ENCODE results near the gene MDM4. TPM values are rescaled to one million over a fixed set of nuclear protein-coding genes. Genes with fewer than 3 reads are reported as not detected.
"Not testable (repeated sequence)": the region's sequence is repeated elsewhere in the genome, so short reads cannot be mapped to it uniquely, and the experiment has no call there.

The MDM4 gene
- total RNA-seq, 2 experiments from 2014 or later, result 89.1 to 94.6 TPM

DNA sequence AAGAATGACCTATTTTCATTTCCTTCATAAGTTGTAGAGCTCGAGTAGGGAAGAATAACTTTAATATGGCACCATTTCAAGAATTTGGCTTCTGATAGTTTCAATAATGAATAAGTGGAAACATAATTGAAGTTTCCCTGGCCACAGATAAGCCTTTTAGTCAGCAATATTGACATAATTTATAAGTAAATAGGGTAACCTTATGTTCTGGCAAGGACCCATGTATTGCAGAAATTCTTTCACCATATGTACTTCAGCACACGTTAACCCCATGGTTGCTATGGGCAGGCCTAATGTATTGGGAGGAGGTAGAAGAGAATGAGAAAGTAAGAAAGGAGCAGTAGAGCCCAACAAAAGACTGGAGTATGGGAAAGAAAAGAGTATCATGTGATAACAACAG, 25.4 kb downstream of the MDM4 start:
- H3K4me1 Mint-ChIP-seq, result peaks cover 52% of the 10 kb centered on the region
- DNase-seq (no peak), ATAC-seq (no peak)
- no peaks in the 10 kb centered on the region for H3K9me3 Mint-ChIP-seq (ENCODE audit: low read depth)
- POLR2A ChIA-PET, result interaction anchor here (0.7 kb wide), 1 partner anchor 160 kb away, joined by 3 read pairs; no protein-coding TSS in a partner anchor
- intact Hi-C loops (cut with DNase I, micrococcal nuclease), result no loop called here
- peaks cover 68% of the 10 kb centered on the region for H3K36me3 Mint-ChIP-seq (ENCODE audit: low read depth)
- H3K27me3 Mint-ChIP-seq, result no peaks in the 10 kb centered on the region
- H3K4me3 Mint-ChIP-seq, result no peak overlapping the region
- CTCF ChIA-PET, result interaction anchor here (0.7 to 1.8 kb wide), 8 partner anchors 8 to 1827 kb away, joined by 3 to 7 read pairs (median 3); no protein-coding TSS in a partner anchor
- no peak overlapping the region for H3K27ac Mint-ChIP-seq

DNA sequence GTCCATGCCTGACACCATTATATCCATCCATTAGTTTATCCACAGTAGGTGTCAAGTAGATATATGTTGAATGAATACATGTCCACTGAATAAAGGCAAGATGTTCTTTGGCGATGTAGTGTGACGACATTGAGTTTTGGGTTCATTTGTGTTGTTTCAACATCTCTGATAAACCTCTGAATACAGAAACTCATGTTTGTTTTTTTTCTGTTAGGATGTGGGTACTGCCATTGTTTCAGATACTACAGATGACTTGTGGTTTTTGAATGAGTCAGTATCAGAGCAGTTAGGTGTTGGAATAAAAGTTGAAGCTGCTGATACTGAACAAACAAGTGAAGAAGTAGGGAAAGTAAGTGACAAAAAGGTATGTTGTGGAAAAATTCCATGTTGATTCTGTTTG, 28.1 kb downstream of the MDM4 start:
- intact Hi-C loops (cut with DNase I, micrococcal nuclease), result loop anchor here (2.0 kb wide), 3 partner anchors 20 to 28 kb away; partner anchors contain the start of gene MDM4 (in 1 of the 2)
- Mint-ChIP-seq H3K27me3 (no peaks in the 10 kb centered on the region), H3K4me3 (peak overlapping the region; percentile 37), H3K9me3 (ENCODE audit: low read depth) (no peaks in the 10 kb centered on the region), H3K27ac (peak overlapping the region; percentile 69), H3K4me1 (peaks cover 56% of the 10 kb centered on the region), H3K36me3 (ENCODE audit: low read depth) (peaks cover 80% of the 10 kb centered on the region)
- ChIA-PET POLR2A (interaction anchor here (0.7 to 0.9 kb wide), 2 partner anchors 19 to 28 kb away, joined by 3 to 5 read pairs; partner anchors contain the start of gene MDM4), CTCF (interaction anchor here (0.8 to 2.1 kb wide), 9 partner anchors 11 to 263 kb away, joined by 3 to 13 read pairs (median 4); partner anchors contain the start of gene MDM4)
- DNase-seq, result no peak
- ATAC-seq, result peak; percentile 88

- ChIA-PET CTCF (interaction anchor here (0.7 to 2.1 kb wide), 13 partner anchors 10 to 262 kb away, joined by 3 to 13 read pairs (median 4); partner anchors contain the start of gene MDM4), POLR2A (interaction anchor here (0.9 kb wide), 1 partner anchor 29 kb away, joined by 3 read pairs; the partner anchor contains the start of gene MDM4)
- Mint-ChIP-seq H3K4me3 (peak overlapping the region; percentile 8), H3K36me3 (ENCODE audit: low read depth) (peaks cover 84% of the 10 kb centered on the region), H3K27ac (peak overlapping the region; percentile 80), H3K9me3 (ENCODE audit: low read depth) (no peaks in the 10 kb centered on the region), H3K4me1 (peaks cover 56% of the 10 kb centered on the region), H3K27me3 (no peaks in the 10 kb centered on the region)
- ATAC-seq (peak; percentile 42), DNase-seq (no peak)
- intact Hi-C loops (cut with DNase I, micrococcal nuclease), result loop anchor here (2.0 kb wide), 3 partner anchors 20 to 28 kb away; partner anchors contain the start of gene MDM4 (in 1 of the 2)
Measured at GRCh38 chr1:204545202-204545601, 29.0 kb downstream of the MDM4 start.

DNA sequence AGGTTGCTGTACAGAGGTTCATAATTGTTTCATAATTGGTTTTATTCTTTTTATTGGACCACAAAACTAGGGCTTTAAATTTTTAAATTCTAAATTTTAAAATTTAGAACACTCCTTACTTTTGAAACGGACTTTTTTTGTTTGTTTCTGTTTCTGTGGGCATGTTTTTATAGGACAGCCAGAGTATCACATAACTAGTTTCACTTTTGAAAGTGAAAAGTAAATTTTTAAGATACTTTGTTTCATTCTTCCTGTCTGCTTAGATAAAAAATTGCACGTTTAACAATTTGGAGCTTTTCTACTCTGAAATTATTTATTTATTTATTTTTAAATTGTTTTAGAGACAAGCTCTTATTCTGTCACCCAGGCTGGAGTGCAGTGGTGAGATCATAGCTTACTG, 29.7 kb downstream of the MDM4 start:
- peaks cover 86% of the 10 kb centered on the region for H3K36me3 Mint-ChIP-seq (ENCODE audit: low read depth)
- ATAC-seq (no peak), DNase-seq (no peak)
- H3K4me1 Mint-ChIP-seq, result peaks cover 56% of the 10 kb centered on the region
- intact Hi-C loops (cut with DNase I, micrococcal nuclease), result loop anchor here (2.0 kb wide), 3 partner anchors 21 to 29 kb away; partner anchors contain the start of gene MDM4 (in 1 of the 2)
- H3K27me3 Mint-ChIP-seq, result no peaks in the 10 kb centered on the region
- ChIA-PET CTCF (interaction anchor here (0.6 to 2.1 kb wide), 10 partner anchors 11 to 261 kb away, joined by 3 to 10 read pairs (median 4); partner anchors contain the start of gene MDM4), POLR2A (no interaction called here)
- H3K4me3 Mint-ChIP-seq, result no peak overlapping the region
- H3K9me3 Mint-ChIP-seq (ENCODE audit: low read depth), result no peaks in the 10 kb centered on the region
- H3K27ac Mint-ChIP-seq, result peak overlapping the region; percentile 80

DNA sequence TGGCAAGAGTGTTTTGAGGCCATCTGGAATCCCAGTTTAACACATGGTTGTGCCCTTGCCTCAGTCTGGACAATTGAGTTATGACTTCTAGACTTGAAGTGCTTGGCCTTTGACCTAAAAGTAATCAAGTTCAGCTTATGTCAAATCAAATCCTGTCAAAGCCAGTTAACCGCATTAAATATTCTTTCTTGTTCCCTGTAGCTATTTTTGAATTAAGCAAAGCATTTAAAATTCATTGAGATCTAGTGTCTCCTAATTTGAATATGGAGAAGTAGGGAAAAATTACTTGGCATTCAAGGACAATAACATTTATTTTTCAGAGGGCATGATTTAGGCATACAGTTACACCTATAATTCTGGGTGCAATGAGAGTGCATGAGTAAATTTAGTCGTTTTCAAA, 32.1 kb downstream of the MDM4 start:
- Mint-ChIP-seq H3K36me3 (ENCODE audit: low read depth) (peaks cover 79% of the 10 kb centered on the region), H3K4me1 (peaks cover 34% of the 10 kb centered on the region), H3K9me3 (ENCODE audit: low read depth) (no peaks in the 10 kb centered on the region), H3K27ac (no peak overlapping the region), H3K27me3 (no peaks in the 10 kb centered on the region), H3K4me3 (no peak overlapping the region)
- ChIA-PET POLR2A (no interaction called here), CTCF (interaction anchor here (0.8 to 1.9 kb wide), 2 partner anchors 10 to 259 kb away, joined by 4 read pairs; no protein-coding TSS in a partner anchor)
- DNase-seq, result no peak
- ATAC-seq, result no peak
- intact Hi-C loops (cut with DNase I, micrococcal nuclease), result no loop called here

DNA sequence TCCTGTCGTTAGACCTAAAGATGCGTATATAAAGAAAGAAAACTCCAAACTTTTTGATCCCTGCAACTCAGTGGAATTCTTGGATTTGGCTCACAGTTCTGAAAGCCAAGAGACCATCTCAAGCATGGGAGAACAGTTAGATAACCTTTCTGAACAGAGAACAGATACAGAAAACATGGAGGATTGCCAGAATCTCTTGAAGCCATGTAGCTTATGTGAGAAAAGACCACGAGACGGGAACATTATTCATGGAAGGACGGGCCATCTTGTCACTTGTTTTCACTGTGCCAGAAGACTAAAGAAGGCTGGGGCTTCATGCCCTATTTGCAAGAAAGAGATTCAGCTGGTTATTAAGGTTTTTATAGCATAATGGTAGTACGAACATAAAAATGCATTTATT, 33.1 kb downstream of the MDM4 start:
- DNase-seq, result no peak
- intact Hi-C loops (cut with DNase I, micrococcal nuclease), result no loop called here
- Mint-ChIP-seq H3K4me3 (no peak overlapping the region), H3K27ac (no peak overlapping the region), H3K4me1 (peaks cover 29% of the 10 kb centered on the region), H3K9me3 (ENCODE audit: low read depth) (no peaks in the 10 kb centered on the region), H3K27me3 (no peaks in the 10 kb centered on the region), H3K36me3 (ENCODE audit: low read depth) (peaks cover 74% of the 10 kb centered on the region)
- no peak for ATAC-seq
- POLR2A ChIA-PET, result no interaction called here
- CTCF ChIA-PET, result interaction anchor here (0.8 to 1.1 kb wide), 2 partner anchors 8 to 16 kb away, joined by 3 to 4 read pairs; no protein-coding TSS in a partner anchor

DNA sequence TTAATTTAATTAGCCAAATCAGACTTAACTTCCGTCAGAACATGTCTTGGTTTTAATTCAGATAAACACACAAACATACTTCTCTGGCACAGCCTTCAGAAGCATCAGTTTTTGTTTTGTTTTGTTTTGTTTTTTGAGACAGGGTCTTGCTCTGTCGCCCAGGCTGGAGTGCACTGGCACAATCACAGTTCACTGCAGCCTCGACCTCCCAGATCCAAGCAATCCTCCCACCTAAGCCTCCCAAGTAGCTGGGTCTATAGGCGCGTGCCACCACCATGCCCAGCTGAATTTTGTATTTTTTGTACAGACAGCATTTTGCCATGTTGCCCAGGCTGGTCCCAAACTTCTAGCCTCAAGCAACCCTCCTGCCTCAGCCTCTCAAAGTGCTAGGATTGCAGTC, 34.7 kb downstream of the MDM4 start:
- no peak overlapping the region for H3K27ac Mint-ChIP-seq
- ChIA-PET CTCF (interaction anchor here (0.6 to 5.0 kb wide), 7 partner anchors 13 to 1598 kb away, joined by 3 to 23 read pairs (median 4); no protein-coding TSS in a partner anchor), POLR2A (no interaction called here)
- H3K36me3 Mint-ChIP-seq (ENCODE audit: low read depth), result peaks cover 61% of the 10 kb centered on the region
- no peak overlapping the region for H3K4me3 Mint-ChIP-seq
- no peaks in the 10 kb centered on the region for H3K9me3 Mint-ChIP-seq (ENCODE audit: low read depth)
- intact Hi-C loops (cut with DNase I, micrococcal nuclease), result no loop called here
- ATAC-seq, result no peak
- DNase-seq, result no peak
- H3K4me1 Mint-ChIP-seq, result peaks cover 26% of the 10 kb centered on the region
- no peaks in the 10 kb centered on the region for H3K27me3 Mint-ChIP-seq

DNA sequence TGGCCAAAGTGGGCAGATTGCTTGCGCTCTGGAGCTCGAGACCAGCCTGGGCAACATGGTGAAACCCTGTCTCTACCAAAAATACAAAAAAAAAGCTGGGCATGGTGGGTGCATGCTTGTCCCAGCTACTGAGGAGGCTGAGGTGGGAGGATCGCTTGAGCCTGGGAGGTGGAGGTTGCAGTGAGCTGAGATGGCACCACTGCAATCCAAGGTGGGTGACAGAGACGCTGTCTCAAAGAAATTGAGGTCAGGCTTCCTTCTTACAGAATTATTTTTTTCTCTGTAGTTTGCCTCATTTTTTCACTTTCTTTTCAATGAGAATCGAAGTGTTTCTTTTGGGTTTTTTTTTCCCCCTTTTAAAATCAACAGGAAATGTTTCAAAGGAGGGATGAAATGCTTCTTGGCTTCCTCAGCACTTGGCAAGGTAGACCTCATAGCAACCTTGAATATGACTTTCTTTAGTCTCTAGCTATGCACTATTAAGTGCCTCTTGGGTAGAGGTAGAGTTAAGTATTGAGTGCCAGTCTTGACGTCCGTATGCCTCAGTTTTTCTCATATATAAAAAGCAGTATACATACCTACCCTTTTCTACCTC, 40.3 kb downstream of the MDM4 start:
- no peaks in the 10 kb centered on the region for H3K27me3 Mint-ChIP-seq
- no peaks in the 10 kb centered on the region for H3K9me3 Mint-ChIP-seq (ENCODE audit: low read depth)
- H3K27ac Mint-ChIP-seq, result peak overlapping the region; percentile 38
- intact Hi-C loops (cut with DNase I, micrococcal nuclease), result no loop called here
- CTCF ChIA-PET, result interaction anchor here (1.0 to 5.0 kb wide), 3 partner anchors 9 to 251 kb away, joined by 5 to 24 read pairs (median 10); no protein-coding TSS in a partner anchor
- peaks cover 27% of the 10 kb centered on the region for H3K36me3 Mint-ChIP-seq (ENCODE audit: low read depth)
- H3K4me1 Mint-ChIP-seq, result peaks cover 40% of the 10 kb centered on the region
- ATAC-seq (peak; percentile 39), DNase-seq (no peak)
- H3K4me3 Mint-ChIP-seq, result no peak overlapping the region
- POLR2A ChIA-PET, result interaction anchor here (0.7 to 0.9 kb wide), 3 partner anchors 41 to 478 kb away, joined by 4 read pairs; no protein-coding TSS in a partner anchor

DNA sequence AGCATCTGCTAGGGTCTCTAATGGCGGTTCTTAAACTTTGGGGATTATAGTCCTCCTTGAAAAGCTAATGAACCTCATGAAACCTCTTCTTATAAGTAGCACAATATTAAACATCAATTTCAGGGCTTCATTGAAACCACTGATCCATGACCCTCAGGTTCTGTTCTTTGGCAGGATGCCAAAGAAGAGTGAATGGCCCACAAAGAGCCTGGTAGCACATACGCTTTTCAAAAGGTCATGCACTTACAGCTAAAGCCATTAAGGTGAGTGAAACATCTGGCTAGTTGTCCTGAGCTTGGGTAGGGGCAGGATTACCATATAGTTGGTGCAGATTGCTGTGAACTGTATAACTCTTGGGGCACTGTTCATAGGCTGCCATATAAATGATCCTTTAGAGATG, 42.3 kb downstream of the MDM4 start:
- CTCF ChIA-PET, result interaction anchor here (0.6 to 5.0 kb wide), 7 partner anchors 7 to 249 kb away, joined by 3 to 24 read pairs (median 4); no protein-coding TSS in a partner anchor
- ATAC-seq, result no peak
- Mint-ChIP-seq H3K27ac (no peak overlapping the region), H3K4me1 (peaks cover 53% of the 10 kb centered on the region), H3K4me3 (no peak overlapping the region), H3K9me3 (ENCODE audit: low read depth) (no peaks in the 10 kb centered on the region), H3K36me3 (ENCODE audit: low read depth) (peaks cover 22% of the 10 kb centered on the region), H3K27me3 (no peaks in the 10 kb centered on the region)
- POLR2A ChIA-PET, result interaction anchor here (0.7 kb wide), 1 partner anchor 39 kb away, joined by 3 read pairs; no protein-coding TSS in a partner anchor
- no peak for DNase-seq
- intact Hi-C loops (cut with DNase I, micrococcal nuclease), result no loop called here

DNA sequence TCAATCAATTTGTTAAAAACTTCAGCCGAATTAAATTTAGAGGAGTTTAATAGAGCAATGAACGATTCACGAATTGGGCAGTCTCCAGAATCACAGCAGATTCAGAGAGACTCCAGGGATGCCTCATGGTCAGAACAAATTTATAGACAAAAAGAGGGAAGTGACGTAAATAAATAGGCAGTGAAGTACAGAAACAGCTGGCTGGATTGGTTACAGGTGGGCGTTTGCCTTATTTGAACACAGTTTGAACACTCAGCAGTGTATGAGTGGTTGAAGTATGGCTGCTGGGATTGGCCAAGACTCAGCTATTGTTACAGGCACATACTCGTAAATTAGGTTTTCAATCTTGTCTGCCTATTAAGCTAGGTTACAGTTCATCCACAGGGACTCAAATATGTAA, 43.8 kb downstream of the MDM4 start:
- intact Hi-C loops (cut with DNase I, micrococcal nuclease), result loop anchor here in 1 of 2 experiments (5.0 kb wide), 1 partner anchor 43 kb away; the partner anchor contains the start of gene MDM4
- H3K36me3 Mint-ChIP-seq (ENCODE audit: low read depth), result peaks cover 20% of the 10 kb centered on the region
- peaks cover 60% of the 10 kb centered on the region for H3K4me1 Mint-ChIP-seq
- ATAC-seq; H3K9me3 Mint-ChIP-seq (ENCODE audit: low read depth); POLR2A ChIA-PET; H3K27ac Mint-ChIP-seq; DNase-seq; H3K27me3 Mint-ChIP-seq; H3K4me3 Mint-ChIP-seq: not testable (repeated sequence)
- CTCF ChIA-PET, result interaction anchor here (0.9 to 5.0 kb wide), 4 partner anchors 14 to 247 kb away, joined by 3 to 24 read pairs (median 4); no protein-coding TSS in a partner anchor

GRCh38 chr1:204560590-204561150, 44.5 kb downstream of the MDM4 start:
- H3K4me1 Mint-ChIP-seq, result peaks cover 60% of the 10 kb centered on the region
- no peak overlapping the region for H3K4me3 Mint-ChIP-seq
- H3K36me3 Mint-ChIP-seq (ENCODE audit: low read depth), result peaks cover 22% of the 10 kb centered on the region
- DNase-seq, result no peak
- POLR2A ChIA-PET, result no interaction called here
- no peaks in the 10 kb centered on the region for H3K9me3 Mint-ChIP-seq (ENCODE audit: low read depth)
- H3K27me3 Mint-ChIP-seq, result no peaks in the 10 kb centered on the region
- H3K27ac Mint-ChIP-seq, result peak overlapping the region; percentile 18
- intact Hi-C loops (cut with DNase I, micrococcal nuclease), result loop anchor here in 1 of 2 experiments (5.0 kb wide), 1 partner anchor 43 kb away; the partner anchor contains the start of gene MDM4
- no peak for ATAC-seq
- CTCF ChIA-PET, result interaction anchor here (0.6 to 5.0 kb wide), 3 partner anchors 131 to 247 kb away, joined by 3 to 24 read pairs (median 3); no protein-coding TSS in a partner anchor

Data from activated CD4-positive, alpha-beta T cell treated with anti-CD3 and anti-CD28 coated beads for 36 hours (primary cell).